COLO829 (cell line): ENCODE results near the gene SLAMF6.

Source experiments
- DNase-seq: peaks from one replicate; pipeline ENCODE4 v3.0.0; 2012; ENCODE audit warnings: low spot score

Gene SLAMF6

DNA sequence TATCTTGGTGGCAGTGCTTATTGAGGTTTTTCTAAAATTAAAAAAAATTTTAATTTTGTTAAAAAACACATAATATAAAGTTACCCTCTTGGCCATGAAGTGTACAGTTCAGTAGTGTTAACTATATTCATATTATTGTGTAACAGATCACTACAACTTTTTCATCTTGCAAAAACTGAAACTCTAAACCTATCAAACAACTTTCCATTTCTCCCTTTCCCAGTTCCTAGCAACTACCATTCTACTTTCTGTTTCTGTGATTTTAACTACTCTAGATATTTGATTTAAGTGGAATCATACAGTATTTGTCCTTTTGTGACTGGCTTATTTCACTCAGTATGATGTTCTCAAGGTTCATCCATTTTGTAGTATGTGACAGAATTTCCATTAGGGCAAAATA lies 55.5 kb downstream of the SLAMF6 start:
- no peak for DNase-seq

DNA sequence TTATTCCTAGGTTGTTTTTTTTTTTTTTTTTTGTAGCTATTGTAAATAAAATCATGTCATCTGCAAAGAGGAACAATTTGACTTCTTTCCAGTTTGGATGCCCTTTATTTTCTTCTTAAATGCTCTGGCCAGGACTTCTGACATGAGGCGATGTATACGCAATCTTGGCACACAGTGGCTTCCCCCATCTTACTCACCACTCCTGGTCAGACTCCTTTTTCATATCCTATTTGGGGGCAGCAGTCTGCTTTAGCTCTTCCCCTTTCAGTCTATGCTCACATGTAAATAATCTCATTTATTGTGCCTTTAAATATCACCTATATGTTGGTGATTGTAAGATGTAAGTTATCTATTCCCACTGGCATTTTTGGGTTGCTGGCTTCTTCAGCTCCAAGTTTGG lies 56.1 kb downstream of the SLAMF6 start:
- DNase-seq = no peak

- DNase-seq = no peak
Measured at GRCh38 chr1:160465123-160465522, 57.9 kb downstream of the SLAMF6 start.

DNA sequence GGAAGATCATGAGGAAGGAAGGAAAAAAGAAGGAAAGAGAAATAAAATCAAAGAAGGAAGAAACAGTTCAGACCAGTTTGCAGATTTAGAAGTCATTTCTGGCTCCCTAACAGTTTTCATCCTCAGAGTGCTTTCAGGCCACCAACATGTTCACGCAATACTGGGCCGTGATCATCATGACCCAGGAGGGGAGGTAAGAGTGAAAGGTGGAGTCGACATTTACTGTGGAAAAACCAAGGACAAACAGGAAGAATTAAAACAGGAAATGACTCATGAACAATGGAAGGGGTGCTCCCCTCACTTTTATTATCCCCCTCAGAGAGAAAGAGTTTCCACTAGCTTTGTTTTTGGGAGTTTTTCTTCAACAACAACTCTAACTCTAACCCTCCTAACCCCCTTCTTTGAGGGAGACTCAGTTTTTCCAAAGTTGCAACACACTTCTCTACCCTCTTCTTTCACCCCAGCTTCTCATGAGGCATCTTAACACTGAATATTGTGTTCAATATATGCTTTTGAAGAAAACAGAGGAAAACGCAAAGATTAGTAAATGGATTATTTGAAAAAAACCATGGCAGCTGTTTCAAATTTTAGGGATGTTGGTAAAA lies 62.3 kb downstream of the SLAMF6 start:
- DNase-seq = no peak

DNA sequence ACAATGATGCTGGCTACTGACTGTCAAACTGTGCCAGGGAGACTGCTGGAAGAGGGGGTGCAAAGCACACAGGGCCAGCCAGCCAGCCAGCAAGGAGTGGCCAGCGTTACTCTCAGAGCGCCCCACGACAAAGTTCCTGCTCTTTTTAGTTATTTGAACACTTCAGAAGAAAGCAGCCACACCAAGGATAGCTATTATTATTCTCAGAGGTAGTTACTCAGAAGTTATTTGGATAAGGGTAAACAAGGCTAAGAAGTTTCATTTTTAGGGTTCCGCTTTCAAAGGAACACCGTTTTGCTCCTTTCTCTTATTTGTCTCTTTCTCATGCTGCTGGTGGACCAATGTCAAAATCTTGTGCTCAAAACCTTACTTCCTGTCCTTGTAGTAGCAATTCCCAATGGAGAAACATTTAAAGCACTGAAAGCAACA lies 62.8 kb downstream of the SLAMF6 start:
- no peak for DNase-seq

GRCh38 chr1:160459687-160460086 lies 63.4 kb downstream of the SLAMF6 start:
- DNase-seq = no peak

DNA sequence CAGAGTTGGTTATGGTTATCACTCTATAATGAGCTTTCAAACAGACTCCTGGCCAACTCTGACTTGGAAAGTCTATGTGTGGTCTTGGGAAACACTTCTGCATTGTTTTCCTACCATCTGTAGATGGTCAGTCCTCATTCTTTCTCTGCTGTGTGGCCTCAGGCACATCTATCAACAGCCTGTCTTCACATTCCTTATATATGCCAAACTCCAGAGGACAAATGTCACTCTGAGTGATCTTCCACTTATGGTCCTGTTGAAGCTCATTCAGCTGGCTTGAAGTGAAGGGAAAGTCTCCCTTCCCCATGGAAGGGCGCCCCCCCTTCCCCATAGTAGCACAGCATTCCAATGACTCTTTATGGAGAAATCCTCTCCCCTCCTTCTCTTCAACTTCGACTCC lies 64.0 kb downstream of the SLAMF6 start:
- no peak for DNase-seq

- DNase-seq = no peak
Measured at GRCh38 chr1:160455153-160455517, 67.9 kb downstream of the SLAMF6 start.

- no peak for DNase-seq
Measured at GRCh38 chr1:160454371-160455152, 68.5 kb downstream of the SLAMF6 start.

DNA sequence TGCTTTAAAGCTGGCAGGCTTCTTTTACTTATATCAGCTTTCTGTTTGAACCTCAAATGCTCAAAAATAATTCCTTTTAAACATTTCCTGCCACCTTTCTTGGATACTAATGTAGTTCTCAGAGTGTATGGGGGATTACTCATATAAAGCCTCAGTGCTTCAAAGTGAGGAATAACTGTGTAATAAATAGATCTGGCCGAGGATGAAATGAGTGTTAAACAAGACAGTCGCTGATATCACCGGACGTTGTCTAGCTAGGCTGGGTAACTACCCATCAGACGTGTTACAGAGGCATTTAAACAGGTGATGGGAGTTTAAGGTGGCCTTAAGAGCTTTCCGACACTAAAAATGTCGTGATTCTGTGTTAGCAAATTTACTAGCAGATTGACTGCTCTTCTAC lies 69.6 kb downstream of the SLAMF6 start:
- DNase-seq = no peak

DNA sequence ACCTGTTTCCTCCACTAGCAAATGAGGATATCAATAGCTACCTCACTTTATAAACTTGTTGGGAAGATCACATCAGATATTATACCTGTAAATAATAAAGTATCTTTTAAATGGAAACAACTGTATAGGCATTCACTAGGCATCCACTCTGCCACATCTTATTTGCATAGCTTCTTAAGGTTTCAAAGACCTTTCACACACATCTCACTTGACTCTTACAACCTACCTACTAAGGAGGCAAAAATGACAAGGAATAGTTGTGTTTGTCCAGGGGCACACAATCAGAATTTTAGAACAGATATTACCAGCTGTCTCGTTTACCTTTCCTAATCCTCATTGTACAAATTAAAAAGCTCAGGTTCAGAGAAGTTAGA lies 71.2 kb downstream of the SLAMF6 start:
- DNase-seq = no peak

DNA sequence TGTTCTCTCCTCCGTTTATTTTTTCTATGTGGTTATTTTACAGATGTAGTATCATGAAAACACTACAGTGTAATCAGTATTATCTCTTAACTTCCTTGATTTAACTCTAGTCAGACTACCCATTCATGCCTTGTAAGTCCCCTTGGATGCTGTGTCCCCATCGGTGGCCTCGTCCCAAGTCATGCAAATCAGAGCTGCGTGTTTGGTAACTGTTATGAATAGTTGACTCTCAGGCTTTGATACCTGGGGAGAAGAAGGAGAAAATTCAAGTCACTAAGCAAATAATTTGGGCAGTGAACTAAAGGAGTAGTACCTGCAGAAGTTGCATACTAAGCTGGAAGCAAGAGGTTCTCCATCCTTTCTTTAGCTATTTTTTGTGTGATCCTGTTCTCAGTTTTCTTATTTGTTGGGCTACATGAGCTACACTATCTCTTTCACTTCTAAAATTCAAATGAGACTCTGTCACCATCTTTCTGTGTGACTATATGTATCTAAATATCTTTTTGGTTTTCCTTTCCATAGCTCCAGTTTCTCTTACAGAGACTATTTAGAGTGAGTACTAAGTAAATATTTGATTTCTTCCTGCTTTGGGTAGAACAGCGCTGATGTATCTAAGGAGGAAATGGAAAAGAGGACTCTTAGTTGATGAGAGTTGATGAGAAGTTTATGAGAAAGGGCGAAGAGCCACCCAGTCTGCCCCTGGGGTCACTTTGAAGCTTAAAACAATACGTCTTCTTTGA lies 71.8 kb downstream of the SLAMF6 start:
- no peak for DNase-seq

DNA sequence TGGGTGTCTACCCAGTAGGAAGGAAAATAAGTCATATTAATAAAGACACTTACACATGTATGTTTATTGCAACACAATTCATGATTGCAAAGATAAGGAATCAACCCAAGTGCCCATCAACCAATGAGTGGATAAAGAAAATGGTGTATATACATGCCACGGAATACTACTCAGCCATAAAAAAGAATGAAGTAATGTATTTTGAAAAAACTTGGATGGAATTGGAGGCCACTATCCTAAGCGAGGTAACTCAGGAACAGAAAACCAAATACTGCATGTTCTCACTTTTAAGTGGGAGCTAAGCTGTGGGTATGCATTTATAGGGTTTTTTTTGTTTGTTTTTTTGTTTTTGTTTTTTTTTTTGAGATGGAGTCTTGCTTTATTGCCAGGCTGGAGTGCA lies 73.6 kb downstream of the SLAMF6 start:
- no peak for DNase-seq

- DNase-seq = no peak
Measured at GRCh38 chr1:160446945-160447600, 76.0 kb downstream of the SLAMF6 start.

DNA sequence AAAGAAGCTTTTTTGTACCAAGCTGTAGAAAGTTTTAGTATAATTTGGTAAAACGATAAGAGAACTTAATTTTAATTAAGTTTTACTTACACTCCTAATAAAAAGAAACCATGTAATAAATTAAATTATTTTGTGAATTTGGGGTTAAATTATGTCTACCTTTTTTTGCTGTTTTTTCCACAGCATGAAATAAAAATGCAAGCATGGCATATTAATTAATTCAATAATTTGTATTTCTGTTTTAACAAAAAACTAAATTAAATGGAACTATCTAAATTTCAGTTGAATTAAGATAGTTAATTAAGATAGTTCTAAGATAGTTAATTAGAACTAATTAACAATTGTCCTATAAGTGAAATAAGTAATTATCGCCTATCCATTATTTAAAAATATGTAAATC lies 83.3 kb downstream of the SLAMF6 start:
- no peak for DNase-seq

DNA sequence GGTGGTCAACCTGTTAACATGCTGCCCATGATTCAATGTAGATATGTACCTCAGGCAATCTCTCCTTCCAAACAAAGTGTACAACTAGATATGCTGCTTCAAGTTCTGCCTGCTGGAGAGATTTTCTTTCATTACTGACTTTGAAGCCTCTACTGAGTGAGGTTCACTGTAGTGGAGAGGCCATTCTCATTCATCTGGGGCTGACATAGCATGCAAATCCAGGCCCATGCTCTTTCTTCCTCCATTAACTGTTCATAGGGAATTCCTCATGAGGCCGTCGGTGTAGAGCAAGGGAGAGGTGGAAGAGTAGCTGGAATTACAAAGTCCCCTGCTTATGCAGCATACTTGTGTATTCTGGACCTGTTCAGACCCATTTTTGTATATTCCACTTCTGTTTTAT lies 84.1 kb downstream of the SLAMF6 start:
- no peak for DNase-seq

- no peak for DNase-seq
Measured at GRCh38 chr1:160438317-160438918, 84.6 kb downstream of the SLAMF6 start.

- no peak for DNase-seq
Measured at GRCh38 chr1:160437432-160438316, 85.4 kb downstream of the SLAMF6 start.

GRCh38 chr1:160436966-160437365 lies 86.1 kb downstream of the SLAMF6 start:
- DNase-seq = no peak
